Retinal pigment epithelial cell (primary cell): ENCODE results near the gene ZFYVE28.
A peak's percentile ranks its signal among the peaks of the same experiment; 100 is the strongest.

ENCODE experiments used
- DNase-seq: peaks from one replicate; pipeline ENCODE4 v3.0.0-alpha.2; 2010; ENCODE audit warnings: low read depth
- H3K4me3 ChIP-seq: 2 replicates; pipeline ENCODE4 v1.5.1; 2011; ENCODE audit warnings: mild to moderate bottlenecking, low read length, control low read depth, moderate library complexity
- CTCF ChIP-seq: conservative IDR thresholded peaks from 2 replicates; pipeline ENCODE4 v1.5.1; 2011; ENCODE audit warnings: low read depth, low read length, control low read depth, inconsistent platforms

Gene ZFYVE28

DNA sequence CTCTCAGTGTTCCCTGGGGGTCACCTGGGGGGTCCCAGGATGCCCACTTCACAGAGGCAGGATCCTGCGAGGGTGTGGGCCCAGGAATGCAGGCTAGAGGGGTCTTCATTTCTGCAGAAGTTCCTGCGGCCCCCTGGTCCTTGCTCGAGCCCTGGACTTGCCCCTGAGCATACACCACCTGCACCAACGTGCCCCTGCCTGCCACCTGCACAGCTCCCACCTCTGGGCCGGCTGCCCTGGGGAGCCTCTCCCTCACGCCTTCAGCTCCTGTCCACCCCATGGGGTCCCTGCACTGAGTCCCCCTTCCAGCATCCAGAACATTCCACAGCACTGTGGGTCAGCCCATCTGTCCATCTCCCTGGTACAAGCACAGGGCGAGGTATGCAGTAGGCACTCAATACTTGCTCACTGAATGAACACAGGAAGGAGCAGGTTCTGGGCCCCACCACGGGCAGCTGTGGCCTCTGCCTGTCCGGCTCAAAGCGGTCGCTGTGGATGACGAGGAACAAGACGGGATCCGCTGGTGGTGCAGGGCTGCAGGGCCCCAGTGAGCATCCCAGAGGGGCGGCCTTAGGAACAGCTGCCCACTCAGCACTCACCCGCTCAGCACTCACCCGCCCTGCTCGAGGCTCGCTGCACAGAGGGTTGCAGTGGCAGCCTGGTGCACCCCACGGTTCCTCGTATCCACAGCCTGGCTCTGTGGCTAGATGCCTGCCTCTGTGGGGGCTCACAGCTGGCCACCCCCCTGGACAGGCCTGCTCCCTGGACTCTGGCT lies 86.1 kb downstream of the ZFYVE28 start:
- no peak overlapping the region for H3K4me3 ChIP-seq
- no peak for TF ChIP-seq CTCF
- DNase-seq, result no peak

- DNase-seq, result no peak
These were observed 86.8 kb downstream of the ZFYVE28 start for GRCh38 chr4:2331519-2332200.

DNA sequence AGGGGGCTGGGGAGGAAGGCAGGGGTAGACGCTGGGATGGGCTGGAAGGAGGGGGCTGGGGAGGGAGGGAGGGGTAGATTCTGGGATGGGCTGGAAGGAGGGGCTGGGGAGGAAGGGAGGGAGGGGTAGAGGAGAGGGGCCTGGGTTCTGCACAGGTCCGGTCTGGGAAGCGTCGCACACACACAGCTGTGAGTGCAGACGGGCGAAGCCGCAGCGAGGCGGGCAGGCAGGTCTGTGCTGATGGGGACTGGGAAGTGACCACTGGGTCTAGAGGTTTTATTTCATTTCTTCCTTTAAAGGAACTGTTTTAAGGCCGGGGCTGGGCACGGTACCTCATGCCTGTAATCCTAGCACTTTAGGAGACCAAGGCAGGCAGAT lies 87.4 kb downstream of the ZFYVE28 start:
- no peak overlapping the region for H3K4me3 ChIP-seq
- DNase-seq, result no peak
- TF ChIP-seq CTCF, result no peak

More at GRCh38 chr4:2331519-2332200, 86.8 kb downstream of the ZFYVE28 start:
- TF ChIP-seq CTCF, result no peak
- H3K4me3 ChIP-seq, result no peak overlapping the region

- no peak overlapping the region for H3K4me3 ChIP-seq
- DNase-seq, result peak; percentile 4
- TF ChIP-seq CTCF, result no peak
These were observed 88.1 kb downstream of the ZFYVE28 start for GRCh38 chr4:2330091-2331042.

DNA sequence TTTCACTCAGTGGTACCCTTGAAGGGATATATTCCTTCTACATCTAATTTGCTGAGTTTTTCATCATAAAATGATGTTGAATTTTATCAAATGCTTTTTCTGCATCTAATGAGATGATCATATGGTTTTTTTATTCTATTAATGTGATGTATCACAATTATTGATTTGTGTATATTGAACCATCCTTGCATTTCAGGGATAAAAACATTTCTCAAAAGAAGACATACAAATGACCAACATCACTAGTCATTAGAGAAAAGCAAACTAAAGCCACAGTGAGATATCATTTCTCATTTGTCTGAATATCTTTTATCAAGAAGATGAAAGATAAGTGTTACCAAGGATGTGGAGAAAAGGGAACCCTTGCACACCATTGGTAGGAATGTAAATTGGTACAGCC lies 90.9 kb downstream of the ZFYVE28 start:
- DNase-seq, result no peak
- no peak overlapping the region for H3K4me3 ChIP-seq
- TF ChIP-seq CTCF, result no peak

- no peak for TF ChIP-seq CTCF
- DNase-seq, result no peak
- no peak overlapping the region for H3K4me3 ChIP-seq
These were observed 93.6 kb downstream of the ZFYVE28 start for GRCh38 chr4:2324891-2325290.
